GM04504 (cell line): ENCODE data around the gene FAM20C.

Source experiments
- DNase-seq: peaks from one replicate; pipeline ENCODE4 v3.0.0-alpha.2; 2012; ENCODE audit warnings: low read depth

Gene FAM20C

DNA sequence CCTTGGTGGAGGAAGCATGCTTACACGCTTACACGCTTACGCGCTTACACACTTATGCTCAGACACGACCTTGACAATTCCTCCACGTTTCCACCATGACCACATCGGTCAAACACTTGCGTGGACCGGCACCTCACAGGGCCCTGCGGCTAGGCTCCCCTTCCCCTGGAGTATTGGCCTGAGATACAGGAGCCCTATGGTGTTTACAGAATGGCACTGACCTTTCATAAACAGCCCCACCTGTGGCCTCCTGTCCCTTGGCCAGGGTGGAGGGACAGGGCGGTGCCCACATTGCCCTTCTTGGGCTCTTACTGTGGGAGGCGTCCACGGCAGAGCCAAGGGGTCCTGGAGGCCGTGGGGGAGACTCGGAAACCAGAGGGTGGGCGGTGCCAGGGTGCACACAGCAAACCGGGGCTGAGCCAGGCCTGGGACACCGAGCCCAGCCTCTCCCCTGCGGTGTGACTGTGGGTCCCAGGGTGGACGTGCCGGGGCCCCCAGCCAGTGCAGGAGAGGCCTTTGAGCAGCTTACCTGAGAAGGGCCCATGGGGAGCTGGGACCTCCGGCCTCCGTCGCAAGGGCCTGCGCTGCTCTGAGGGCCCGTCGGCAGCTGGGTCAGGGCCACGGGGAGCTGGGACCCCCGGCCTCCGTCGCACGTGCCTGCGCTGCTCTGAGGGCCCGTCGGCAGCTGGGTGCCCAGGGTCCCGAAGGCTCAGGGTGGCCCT, 53.4 kb downstream of the FAM20C start:
- DNase-seq: no peak

DNA sequence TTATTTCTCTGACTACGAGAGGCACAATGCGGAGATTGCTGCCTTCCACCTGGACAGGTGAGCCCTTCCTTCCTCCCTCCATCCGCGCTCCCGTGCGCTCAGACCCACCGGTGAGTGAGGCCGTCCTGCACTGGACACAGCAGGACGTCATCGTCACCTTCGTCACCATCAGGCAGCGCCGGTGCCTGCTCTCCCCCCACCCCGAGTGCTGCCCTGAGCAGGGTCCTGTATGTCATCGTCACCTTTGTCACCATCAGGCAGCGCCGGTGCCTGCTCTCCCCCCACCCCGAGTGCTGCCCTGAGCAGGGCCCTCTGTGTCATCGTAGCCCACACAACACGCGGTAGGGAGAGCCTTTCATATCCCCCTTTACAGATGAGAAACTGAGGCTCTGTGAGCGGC, 54.1 kb downstream of the FAM20C start:
- DNase-seq: no peak

DNA sequence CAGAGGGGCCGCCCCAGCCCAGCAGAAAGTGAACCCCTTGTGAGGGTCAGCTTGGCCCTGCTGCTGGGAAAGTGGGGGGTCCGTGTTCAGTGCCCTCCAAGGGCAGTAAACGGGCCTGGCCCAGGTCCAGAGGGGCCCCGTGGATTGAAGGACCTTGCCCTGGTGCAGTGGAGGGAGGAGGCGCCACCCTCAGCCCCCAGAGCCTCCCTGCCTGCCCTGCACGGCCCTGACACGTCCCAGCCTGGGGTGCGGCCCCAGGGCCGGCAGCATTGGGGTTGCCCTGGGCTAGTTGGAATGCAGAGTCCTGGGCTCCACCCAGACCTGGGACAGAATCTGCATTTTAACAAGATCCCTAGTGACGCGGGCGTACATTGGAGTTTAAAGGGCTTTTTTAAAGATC, 54.8 kb downstream of the FAM20C start:
- no peak for DNase-seq

DNA sequence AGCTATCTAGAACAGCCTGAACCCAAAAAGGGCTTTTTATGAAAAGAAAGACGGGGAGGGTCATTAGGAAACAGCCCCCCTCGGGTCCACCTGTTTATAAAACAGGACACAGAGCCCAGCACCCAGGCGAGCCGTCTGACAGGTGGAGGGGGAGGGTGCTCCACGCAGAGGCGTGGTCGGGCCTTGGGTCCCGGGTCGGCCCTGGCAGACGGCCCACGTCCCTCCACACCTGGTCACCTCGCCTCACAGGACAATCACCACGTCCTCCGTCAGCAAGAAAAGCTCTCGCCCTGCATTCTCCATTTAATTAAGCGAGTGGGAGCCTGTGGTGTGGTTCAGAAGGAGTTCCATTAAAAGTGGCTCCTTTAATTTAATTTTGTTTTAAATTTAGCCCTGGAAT, 55.3 kb downstream of the FAM20C start:
- no peak for DNase-seq

DNA sequence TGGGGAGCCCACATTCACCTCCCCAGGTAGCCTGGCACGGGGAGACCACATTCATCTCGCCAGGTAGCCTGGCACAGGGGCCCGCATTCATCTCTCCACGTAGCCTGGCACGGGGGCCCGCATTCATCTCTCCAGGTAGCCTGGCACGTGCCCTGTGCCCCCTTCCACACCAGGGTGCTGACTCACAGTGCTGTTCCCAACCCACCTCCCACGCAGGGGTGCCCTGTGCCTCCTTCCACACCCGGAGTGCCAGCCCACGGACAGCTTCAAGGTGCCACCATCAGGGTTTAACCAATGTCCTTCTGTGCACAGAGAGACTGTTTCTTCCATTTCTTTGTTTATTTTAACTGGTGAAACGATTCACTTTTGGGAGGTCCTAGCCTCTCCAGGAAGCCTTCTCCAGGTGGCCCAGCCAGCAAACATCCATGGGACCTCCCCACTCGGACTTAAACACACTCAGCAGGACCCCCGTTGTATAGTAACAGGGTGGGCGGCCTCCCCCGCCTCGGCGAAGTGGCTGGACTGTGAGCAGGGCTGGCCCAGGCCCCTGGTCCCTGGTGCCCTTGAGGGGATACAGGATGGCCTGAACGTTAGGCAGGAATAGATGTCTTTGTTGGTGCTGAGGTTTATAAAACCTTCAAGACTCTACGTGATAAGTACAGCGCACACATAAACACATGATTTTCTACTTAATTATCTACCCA, 56.5 kb downstream of the FAM20C start:
- DNase-seq: no peak

DNA sequence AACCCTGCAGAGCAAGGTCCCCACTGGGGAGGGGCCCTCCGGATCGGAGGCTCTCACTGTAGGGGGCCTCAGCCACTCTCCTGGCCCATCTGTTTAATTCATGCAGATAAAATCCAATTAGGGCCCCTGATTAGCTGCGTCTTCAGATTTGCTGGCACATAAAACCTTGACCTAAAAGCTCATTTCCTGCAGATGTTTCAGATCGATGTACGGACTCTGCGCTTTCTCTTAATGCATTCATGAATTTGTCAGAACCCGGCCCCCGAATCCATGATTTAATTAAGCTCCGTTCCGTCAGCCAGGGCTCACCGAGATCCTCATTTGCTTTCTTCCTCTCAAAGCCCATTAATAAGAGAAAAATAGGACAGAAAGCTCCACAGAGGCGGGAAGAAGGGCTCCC, 57.6 kb downstream of the FAM20C start:
- DNase-seq: no peak

DNA sequence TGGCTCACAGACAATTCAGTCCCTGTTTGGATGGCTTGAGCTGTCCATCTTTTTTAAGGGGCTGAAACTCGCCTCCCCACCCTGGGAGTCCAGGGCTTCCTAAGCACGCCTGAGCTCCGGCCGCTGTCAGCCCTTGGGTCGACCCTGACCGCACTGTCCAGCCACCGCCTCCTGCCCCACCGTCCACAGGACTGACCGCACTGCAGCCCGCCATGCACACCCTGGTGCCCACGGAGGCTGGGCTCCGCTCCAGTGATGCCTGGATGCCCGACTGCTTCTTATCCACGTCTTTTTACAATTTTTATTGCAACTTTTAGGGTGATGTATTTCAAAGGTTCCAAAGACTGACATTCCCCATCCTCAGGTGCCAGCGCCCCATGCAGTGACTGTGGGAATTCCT, 58.2 kb downstream of the FAM20C start:
- no peak for DNase-seq

DNA sequence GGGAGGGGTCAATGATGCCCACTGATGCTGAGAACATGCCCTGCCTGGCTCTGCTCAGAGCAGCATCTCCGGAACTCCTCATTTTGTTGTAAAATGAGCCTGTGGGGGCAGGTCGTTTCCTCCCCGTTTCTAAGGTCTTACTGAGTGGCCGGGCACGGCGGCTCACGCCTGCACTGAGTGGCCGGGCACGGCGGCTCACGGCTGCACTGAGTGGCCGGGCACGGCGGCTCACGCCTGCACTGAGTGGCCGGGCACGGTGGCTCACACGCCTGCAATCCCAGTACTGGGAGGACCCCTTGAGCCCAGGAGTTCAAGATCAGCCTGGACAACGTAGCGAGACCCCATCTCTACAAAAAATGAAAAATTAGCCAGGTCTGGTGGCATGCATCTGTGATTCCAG, 58.6 kb downstream of the FAM20C start:
- DNase-seq: no peak

DNA sequence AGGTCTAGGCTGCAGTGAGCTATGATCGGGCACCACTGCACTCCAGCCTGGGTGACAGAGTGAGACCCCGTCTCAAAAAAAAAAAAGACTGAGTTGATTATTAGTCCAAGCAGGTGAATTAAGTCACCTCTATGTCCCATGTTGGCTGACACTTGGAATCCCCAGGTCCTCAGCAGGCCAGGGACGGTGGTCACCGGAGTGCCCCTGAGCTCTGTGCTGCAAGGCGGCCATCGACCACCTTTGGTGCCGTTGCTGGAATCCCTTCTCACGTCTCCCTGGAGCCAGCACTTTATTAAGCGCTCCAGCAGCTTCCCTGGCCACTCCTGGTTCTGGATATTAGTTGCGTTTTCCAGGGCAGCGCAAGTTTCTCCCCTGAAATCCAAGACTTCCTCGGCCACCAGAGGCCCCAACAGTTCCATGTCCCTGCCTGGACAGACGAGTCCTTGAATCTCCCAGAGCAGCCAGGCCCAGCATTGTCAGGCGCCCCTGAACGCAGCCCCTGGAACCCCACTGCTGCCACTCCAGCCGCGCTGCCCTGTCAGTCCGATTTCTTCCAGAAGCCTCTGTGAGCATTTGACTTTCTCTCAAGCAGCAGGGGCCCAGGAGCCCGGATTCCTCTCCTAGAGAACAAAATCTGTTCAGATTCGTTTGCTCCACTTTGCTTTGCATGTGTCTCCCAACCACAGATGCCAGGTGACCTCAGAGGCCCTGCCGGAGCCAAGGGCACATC, 59.2 kb downstream of the FAM20C start:
- no peak for DNase-seq

DNA sequence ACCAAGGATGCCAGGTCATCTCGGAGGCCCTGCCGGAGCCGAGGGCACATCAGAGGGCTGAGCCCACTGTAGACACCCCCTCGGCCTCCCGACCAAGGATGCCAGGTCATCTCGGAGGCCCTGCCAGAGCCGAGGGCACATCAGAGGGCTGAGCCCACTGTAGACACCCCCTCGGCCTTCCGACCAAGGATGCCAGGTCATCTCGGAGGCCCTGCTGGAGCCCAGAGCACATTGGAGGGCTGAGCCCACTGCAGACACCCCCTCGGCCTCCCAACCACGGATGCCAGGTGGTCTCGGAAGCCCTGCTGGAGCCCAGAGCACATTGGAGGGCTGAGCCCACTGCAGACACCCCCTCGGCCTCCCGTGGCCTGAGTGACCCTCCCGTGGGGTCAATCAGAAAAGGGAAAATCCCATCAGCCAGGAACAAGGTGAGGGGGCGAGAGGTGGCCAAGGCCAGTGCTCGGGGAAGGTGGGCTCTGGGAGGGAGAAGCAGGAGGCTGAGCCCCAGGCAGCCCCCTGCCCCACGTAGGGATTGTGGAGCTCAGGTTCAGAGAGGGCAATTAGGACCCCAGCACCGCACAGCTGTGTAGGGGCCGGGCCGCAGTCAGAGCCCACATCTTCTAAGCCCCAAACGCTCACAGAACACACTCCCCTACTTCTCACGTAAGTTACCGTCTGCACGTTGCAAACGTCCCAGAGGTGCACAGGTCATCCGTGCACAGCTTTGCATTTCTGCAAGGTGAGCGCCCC, 60.0 kb downstream of the FAM20C start:
- no peak for DNase-seq

DNA sequence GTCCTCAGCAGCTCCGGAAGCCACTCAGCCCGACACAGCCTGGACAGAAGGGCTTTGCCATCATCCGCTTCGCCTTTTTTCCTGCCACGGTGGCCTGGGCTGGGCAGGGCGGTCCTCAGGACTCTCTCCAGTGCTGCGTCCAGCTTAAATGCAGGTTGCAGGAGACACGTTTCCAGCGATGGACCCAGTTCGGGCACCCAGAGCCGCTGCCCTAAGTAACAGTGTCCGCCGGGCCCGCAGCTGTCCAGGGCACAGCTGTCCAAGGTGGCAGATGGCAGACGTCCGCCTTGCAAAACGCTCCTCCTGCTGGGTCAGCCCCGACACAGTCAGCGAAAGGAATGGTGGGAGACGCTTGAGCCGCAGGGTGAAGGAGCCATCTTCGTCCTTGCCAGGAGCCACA, 60.6 kb downstream of the FAM20C start:
- no peak for DNase-seq

DNA sequence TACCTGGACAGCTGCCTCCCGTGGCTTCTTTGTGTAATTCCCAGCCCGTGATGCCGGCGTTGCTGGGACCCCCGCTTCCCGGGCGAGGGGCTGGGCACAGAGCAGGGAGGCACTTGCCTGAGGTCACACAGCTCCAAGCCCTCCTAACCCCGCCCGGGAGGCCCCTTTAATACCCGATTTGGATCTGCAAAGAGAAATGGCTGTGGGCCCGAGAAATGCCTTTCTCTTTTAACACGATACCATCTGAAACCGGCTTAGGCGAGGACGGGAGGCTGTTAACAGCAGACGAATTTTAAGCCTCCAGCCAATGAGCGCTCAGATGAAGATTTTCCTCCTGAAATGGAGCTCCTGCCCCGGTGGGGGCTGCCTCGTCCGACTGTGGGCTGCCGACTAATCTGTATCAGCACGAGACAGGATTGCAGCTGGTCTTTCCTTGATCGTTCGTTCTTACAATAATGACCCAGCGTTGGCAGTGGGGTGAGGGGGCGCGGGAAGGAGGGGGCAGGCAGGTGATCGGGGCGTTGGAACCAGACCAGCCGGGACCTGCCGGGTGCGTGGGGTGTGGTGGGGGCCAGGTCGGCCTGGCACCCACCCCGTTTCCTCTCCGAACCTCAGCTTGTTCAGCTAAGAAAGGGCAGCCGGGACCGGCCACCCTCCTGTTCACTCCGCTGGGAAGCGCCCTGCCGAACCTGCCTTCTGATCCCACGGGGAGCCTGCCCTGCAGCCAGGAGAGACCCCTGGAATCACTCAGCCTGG, 61.4 kb downstream of the FAM20C start:
- no peak for DNase-seq

DNA sequence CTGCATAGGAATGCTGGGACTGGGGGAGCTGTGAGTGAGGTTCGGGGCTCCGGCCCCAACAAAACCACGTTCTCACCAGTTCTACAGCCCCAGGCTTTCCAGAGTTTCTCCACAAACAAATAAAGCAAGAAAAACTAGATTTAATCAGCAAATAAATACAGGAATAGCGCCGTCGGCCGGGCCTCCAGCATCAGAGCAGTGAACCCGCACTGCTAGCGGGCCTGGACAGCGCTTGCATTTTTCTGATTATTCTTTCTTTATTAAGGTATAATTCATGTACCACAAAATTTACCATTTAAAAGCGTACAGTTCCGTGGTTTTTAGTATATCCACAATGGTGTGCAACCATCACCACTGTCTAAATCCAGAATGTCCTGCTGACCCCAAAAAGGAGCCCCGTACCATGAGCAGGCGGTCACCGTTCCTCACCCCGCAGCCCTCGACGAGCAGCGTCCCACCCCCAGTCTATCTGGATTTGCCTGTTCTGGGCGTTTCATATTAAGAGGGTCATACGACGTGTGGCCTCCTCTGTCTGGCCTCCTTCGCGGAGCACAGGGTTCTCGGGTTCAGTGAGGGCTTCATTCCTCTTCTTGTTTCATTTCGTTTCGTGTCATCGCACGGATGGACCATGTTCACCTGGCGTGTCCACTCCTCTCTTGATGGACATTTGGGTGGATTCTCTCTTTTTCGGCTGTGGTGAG, 62.1 kb downstream of the FAM20C start:
- no peak for DNase-seq

DNA sequence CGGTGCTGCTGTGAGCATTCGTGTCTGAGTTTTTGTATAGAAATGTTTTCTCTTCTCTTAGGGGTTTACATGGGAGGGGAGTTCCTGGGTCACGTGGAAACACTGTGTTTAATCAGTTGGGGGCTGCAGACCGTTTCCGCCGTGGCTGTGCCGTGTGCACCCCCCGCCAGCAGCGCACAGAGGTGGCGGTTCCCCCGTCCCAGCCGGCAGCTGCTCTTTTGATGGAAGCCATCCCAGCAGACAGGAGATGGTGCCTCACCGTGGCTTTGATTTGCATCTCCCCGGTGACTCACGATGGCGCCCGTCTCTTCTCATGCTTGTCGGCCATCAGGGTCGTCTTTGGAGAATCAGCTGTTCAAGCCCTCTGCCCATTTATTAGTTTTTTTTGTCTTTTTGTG, 62.7 kb downstream of the FAM20C start:
- no peak for DNase-seq

DNA sequence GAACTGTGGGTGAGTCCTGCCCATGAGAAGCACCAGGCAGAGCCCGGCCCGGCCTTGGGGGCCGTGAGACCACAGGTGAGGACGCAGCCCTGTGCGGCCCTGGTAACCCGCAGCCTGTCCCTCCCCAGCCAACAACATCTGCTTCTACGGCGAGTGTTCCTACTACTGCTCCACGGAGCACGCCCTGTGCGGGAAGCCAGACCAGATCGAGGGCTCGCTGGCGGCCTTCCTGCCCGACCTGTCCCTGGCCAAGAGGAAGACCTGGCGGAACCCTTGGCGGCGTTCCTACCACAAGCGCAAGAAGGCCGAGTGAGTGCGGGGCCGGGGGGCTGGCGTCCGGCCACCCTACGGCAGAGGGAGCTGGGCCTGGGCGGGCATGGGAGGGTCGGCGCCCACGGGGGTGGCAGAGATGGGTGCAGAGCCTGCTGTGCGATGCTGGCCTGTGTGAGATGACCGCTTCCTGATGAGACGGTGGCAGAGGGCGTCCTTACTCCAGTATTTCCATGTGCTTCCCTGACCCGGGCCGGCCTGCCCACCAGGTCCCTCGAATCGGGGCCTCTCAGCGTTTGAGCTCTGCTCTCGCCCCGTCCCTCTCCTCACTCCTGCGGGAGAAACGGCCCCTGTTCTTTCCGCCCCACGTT, 63.5 kb downstream of the FAM20C start:
- DNase-seq: no peak

DNA sequence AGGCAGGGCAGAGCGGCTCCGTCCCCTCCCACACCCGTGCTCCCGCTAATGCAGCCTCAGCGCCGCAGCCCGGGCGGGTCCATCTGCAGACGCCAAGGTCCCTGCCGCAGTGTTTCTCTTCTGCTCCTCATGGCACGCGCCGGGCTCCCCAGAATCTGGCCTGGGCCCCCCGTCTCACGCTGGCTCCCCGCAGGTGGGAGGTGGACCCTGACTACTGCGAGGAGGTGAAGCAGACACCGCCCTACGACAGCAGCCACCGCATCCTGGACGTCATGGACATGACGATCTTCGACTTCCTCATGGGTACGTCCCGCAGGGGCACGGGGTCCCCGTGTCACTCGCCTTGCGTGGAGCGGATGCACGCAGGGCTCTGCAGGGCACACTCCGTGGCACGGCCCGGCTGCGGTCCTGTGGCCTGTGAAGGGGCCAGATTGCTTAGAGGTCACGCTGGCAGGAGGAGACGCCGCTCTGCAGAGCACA, 64.1 kb downstream of the FAM20C start:
- no peak for DNase-seq

DNA sequence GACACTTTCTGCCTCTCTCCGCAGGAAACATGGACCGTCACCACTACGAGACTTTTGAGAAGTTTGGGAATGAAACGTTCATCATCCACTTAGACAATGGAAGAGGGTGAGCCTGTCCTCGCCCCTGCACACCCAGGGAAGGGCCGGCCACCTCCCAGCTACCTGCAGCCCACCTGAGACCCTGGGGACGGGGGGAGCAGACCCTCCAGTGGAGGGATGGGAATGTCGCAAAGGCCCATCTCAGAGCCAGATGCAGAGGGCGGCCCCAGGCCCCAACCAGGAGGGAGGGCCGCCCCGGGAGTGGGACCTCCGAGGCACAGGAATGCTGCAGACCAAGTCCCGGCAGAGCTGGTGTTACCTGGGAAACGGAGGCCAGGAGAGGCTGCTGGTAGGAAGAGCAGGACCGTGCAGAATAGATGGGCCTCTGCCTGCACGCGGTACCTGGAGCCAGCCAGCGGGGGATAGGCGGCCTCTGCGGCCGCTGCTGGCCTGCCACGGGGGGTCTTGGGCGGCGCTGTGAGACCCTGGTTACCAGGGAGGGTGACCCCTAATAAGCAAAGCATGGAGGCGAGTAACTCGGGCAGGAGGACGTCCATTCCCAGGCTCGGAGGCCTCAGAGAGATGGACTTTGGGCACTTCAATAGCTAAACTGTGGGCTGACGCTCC, 64.7 kb downstream of the FAM20C start:
- no peak for DNase-seq

DNA sequence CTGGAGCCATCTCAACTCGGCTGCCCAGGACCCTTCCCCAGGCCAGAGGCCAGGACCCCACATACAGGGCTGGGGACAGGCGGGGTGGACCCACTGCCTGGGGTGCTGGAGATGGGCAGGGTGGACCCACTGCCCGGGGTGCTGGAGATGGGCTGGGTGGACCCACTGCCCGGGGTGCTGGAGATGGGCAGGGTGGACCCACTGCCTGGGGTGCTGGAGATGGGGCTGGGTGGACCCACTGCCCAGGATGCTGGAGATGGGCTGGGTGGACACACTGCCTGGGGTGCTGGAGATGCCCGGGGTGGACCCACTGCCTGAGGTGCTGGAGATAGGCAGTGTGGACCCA, 65.2 kb downstream of the FAM20C start:
- DNase-seq: no peak

DNA sequence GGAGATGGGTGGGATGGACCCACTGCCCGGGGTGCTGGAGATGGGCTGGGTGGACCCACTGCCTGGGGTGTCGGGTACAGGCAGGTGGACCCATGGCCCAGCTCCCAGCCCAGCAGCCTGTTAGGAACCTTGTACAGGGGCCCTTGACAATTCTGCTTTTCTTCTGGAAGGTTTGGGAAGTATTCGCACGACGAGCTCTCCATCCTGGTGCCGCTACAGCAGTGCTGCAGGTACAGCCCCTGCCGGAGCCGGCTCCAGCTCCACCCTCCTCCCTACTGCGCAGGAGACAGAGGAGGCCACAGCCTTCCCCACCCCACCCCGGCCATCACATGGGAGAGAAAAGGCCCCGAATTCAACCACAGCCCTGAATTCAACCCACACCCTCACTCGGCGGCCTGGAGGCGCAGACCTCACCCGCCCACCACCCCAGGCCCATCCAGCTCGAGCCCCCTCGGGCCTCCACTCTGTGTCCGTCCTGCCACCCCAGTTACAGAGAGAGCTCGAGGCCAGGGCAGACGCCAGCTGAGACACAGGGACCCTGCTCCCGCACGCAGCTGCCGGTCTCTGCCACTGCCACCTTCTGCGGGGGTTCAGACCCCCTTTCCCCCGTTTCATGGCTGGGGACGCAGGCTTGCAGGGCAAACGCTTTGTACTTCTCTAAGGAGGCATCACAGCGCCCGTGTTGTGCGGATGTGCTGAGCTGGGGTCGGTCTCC, 66.3 kb downstream of the FAM20C start:
- DNase-seq: no peak

DNA sequence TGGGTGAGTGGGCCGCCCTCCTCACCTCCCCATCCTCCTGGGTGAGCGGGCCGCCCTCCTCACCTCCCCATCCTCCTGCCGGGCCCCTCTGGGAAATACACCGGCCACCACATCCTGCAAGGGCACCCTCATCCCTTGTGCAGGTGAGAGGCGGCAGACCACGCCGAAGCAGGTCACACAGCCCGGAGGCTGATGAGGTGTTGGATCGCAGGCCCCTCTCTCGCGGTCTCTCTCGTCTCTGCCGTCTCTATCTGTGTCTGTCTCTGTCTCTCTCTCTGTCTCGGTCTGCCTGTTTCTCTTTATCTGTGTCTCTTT, 66.8 kb downstream of the FAM20C start:
- no peak for DNase-seq
